IMR-90 (cell line): ENCODE data around the gene RNF4. TPM values are rescaled to one million over a fixed set of nuclear protein-coding genes. Genes with fewer than 3 reads are reported as not detected.

Source experiments
- ATAC-seq: fragments of 200-7000 bp; cut with Tn5 transposase; 2 replicates; pipeline ENCODE4 v1.9.1; 2020; ENCODE audit warnings: low read depth, mild to moderate bottlenecking, moderate library complexity
- BruUV-seq: library from RNA; stranded (reverse); fragments of 400-500 nt; replicated peaks from 2 replicates; lab custom pipeline; 2021; lab: Mats Ljungman, UMichigan
- CTCF ChIA-PET: fragments of 300-600 bp; formaldehyde crosslinking; extraction: SDS; loops from one replicate; lab custom pipeline; 2021; ENCODE audit warnings: antibody characterized with exemption; lab: Yijun Ruan, JAX
- POLR2A ChIA-PET: fragments of 300-600 bp; sonication (Branson Sonifier 250); formaldehyde crosslinking; loops from one replicate; lab custom pipeline; 2022; ENCODE audit warnings: antibody characterized with exemption; ENCODE audit not compliant: unreplicated experiment; lab: Charles Lee
- DNase-seq: peaks from one replicate; pipeline ENCODE4 v3.0.0; 2013
- H2AFZ ChIP-seq: replicated peaks from 2 replicates; pipeline ENCODE3; 2013; ENCODE audit warnings: low read length, mild to moderate bottlenecking; ENCODE audit not compliant: poor library complexity
- H2AK5ac ChIP-seq: 2 replicates; pipeline ENCODE4 v1.6.1; 2013; ENCODE audit warnings: low read depth, low read length, inconsistent platforms
- H2AK9ac ChIP-seq: replicated peaks from 2 replicates; pipeline ENCODE3; 2013; ENCODE audit warnings: mild to moderate bottlenecking, low read depth, low read length, moderate library complexity; ENCODE audit not compliant: poor library complexity
- H2BK120ac ChIP-seq: 2 replicates; pipeline ENCODE4 v1.6.1; 2013; ENCODE audit warnings: low read depth, low read length, inconsistent platforms
- H2BK15ac ChIP-seq: 3 replicates; pipeline ENCODE4 v1.6.1; 2013; ENCODE audit warnings: low read depth, low read length, inconsistent platforms
- H2BK20ac ChIP-seq: 2 replicates; pipeline ENCODE4 v1.6.1; 2013; ENCODE audit warnings: low read depth, mild to moderate bottlenecking, inconsistent platforms, low read length, moderate library complexity
- H2BK5ac ChIP-seq: 2 replicates; pipeline ENCODE4 v1.6.1; 2013; ENCODE audit warnings: mild to moderate bottlenecking, low read depth, low read length, inconsistent platforms; ENCODE audit not compliant: poor library complexity, severe bottlenecking
- H3K14ac ChIP-seq: replicated peaks from 2 replicates; pipeline ENCODE4 v1.6.1; 2013; ENCODE audit warnings: low read depth, low read length, inconsistent platforms
- H3K18ac ChIP-seq: 2 replicates; pipeline ENCODE4 v1.6.1; 2013; ENCODE audit warnings: low read depth, low read length, control low read depth
- H3K23ac ChIP-seq: 2 replicates; pipeline ENCODE4 v1.6.1; 2013; ENCODE audit warnings: low read depth, low read length, inconsistent platforms
- H3K27ac ChIP-seq: 2 replicates; pipeline ENCODE4 v1.5.1; 2013; ENCODE audit warnings: mild to moderate bottlenecking, control low read depth, low read length; ENCODE audit not compliant: insufficient read depth
- H3K27me3 ChIP-seq: 2 replicates; pipeline ENCODE4 v1.6.1; 2013; ENCODE audit warnings: low read length; ENCODE audit not compliant: control insufficient read depth, insufficient read depth
- H3K36me3 ChIP-seq: 2 replicates; pipeline ENCODE4 v1.6.1; 2013; ENCODE audit warnings: low read length, mixed read lengths; ENCODE audit not compliant: control insufficient read depth, insufficient read depth
- H3K4ac ChIP-seq: 2 replicates; pipeline ENCODE4 v1.6.1; 2013; ENCODE audit warnings: low read depth, low read length, inconsistent platforms
- H3K4me1 ChIP-seq: 2 replicates; pipeline ENCODE4 v1.6.1; 2013; ENCODE audit warnings: low read length, mixed read lengths; ENCODE audit not compliant: control insufficient read depth, insufficient read depth
- H3K4me2 ChIP-seq: 2 replicates; pipeline ENCODE4 v1.6.1; 2013; ENCODE audit warnings: low read depth, mild to moderate bottlenecking, control low read depth, low read length, moderate library complexity
- H3K4me3 ChIP-seq: 2 replicates; pipeline ENCODE4 v1.5.1; 2013; ENCODE audit warnings: low read depth, mild to moderate bottlenecking, control low read depth, low read length, moderate library complexity; ENCODE audit not compliant: insufficient read depth
- H3K56ac ChIP-seq: 2 replicates; pipeline ENCODE4 v1.6.1; 2013; ENCODE audit warnings: low read length, inconsistent platforms; ENCODE audit not compliant: insufficient read depth; ENCODE audit errors: extremely low read depth
- H3K79me1 ChIP-seq, 2 experiments: 2 replicates each; pipeline ENCODE4 v1.6.1; 2013; ENCODE audit warnings: low read length in 2 of 2, inconsistent platforms in 1 of 2, low read depth in 1 of 2
- H3K9ac ChIP-seq: 2 replicates; pipeline ENCODE4 v1.6.1; 2013; ENCODE audit warnings: low read depth, low read length, control low read depth
- H3K9me1 ChIP-seq: 2 replicates; pipeline ENCODE4 v1.6.1; 2013; ENCODE audit warnings: low read length, inconsistent platforms; ENCODE audit not compliant: insufficient read depth
- H3K9me3 ChIP-seq: 2 replicates; pipeline ENCODE4 v1.6.1; 2013; ENCODE audit warnings: low read length; ENCODE audit not compliant: control insufficient read depth, insufficient read depth
- H4K20me1 ChIP-seq: 2 replicates; pipeline ENCODE4 v1.6.1; 2013; ENCODE audit warnings: low read length, inconsistent platforms; ENCODE audit not compliant: insufficient read depth
- H4K5ac ChIP-seq: 2 replicates; pipeline ENCODE4 v1.6.1; 2013; ENCODE audit warnings: mild to moderate bottlenecking, low read depth, low read length, control low read depth
- H4K8ac ChIP-seq, 2 experiments: 2 replicates each; pipeline ENCODE4 v1.6.1; 2013; ENCODE audit warnings: low read depth in 2 of 2, low read length in 2 of 2, control low read depth in 1 of 2, inconsistent platforms in 1 of 2
- H4K91ac ChIP-seq: 2 replicates; pipeline ENCODE4 v1.6.1; 2013; ENCODE audit warnings: low read depth, low read length, inconsistent platforms; ENCODE audit not compliant: insufficient read depth
- BHLHE40 ChIP-seq: fragments of 150-350 bp; IDR thresholded peaks from 2 replicates; pipeline ENCODE4 v1.6.1; 2016; ENCODE audit warnings: mild to moderate bottlenecking, low read depth, low read length
- CEBPB ChIP-seq: IDR thresholded peaks from 2 replicates; pipeline ENCODE4 v1.6.1; 2012; ENCODE audit warnings: low read depth, low read length, improper control_type of control experiment
- CHD1 ChIP-seq: IDR thresholded peaks from 2 replicates; pipeline ENCODE4 v1.6.1; 2012; ENCODE audit warnings: low read depth, low read length, improper control_type of control experiment
- FOS ChIP-seq: fragments of 150-350 bp; IDR thresholded peaks from 2 replicates; pipeline ENCODE4 v1.6.1; 2016; ENCODE audit warnings: low read depth, low read length
- MAFK ChIP-seq: IDR thresholded peaks from 2 replicates; pipeline ENCODE4 v1.6.1; 2012; ENCODE audit warnings: low read depth, low read length, improper control_type of control experiment
- MAZ ChIP-seq: IDR thresholded peaks from 2 replicates; pipeline ENCODE4 v1.6.1; 2012; ENCODE audit warnings: low read depth, mild to moderate bottlenecking, low read length, improper control_type of control experiment, moderate library complexity, borderline replicate concordance
- MXI1 ChIP-seq: IDR thresholded peaks from 2 replicates; pipeline ENCODE4 v1.6.1; 2012; ENCODE audit warnings: low read depth, mild to moderate bottlenecking, low read length, moderate library complexity, borderline replicate concordance
- NFE2L2 ChIP-seq: fragments of 150-350 bp; IDR thresholded peaks from 2 replicates; pipeline ENCODE4 v1.6.1; 2016; ENCODE audit warnings: low read depth, mild to moderate bottlenecking, low read length
- POLR2A ChIP-seq: IDR thresholded peaks from 2 replicates; pipeline ENCODE4 v1.6.1; 2012; ENCODE audit warnings: mild to moderate bottlenecking, low read depth, low read length
- RAD21 ChIP-seq: IDR thresholded peaks from 2 replicates; pipeline ENCODE4 v1.6.1; 2012; ENCODE audit warnings: low read length, improper control_type of control experiment
- RCOR1 ChIP-seq: IDR thresholded peaks from 2 replicates; pipeline ENCODE4 v1.6.1; 2012; ENCODE audit warnings: mild to moderate bottlenecking, low read length, improper control_type of control experiment; ENCODE audit not compliant: insufficient replicate concordance
- RFX5 ChIP-seq: IDR thresholded peaks from 2 replicates; pipeline ENCODE4 v1.8.0; 2012; ENCODE audit warnings: low read depth, mild to moderate bottlenecking, low read length, moderate library complexity
- SMC3 ChIP-seq: fragments of 150-350 bp; IDR thresholded peaks from 2 replicates; pipeline ENCODE4 v1.6.1; 2016; ENCODE audit warnings: low read depth, mild to moderate bottlenecking, antibody characterized with exemption, low read length, moderate library complexity
- WGBS, 2 experiments: methylation state at CpG; one replicate each; pipeline versions ENCODE4 v1.1.5 to v1.1.7; 2013; ENCODE audit warnings: missing lambda C conversion rate in 2 of 2; ENCODE audit not compliant: insufficient read length in 1 of 2; ENCODE audit errors: extremely low coverage in 2 of 2; 5-methylcytosine and 5-hydroxymethylcytosine counted together
- dilution Hi-C: fragments of 300-500 bp; cut with HindIII; formaldehyde crosslinking; loops from one replicate; pipeline ENCODE4 v1.14.3; 2018; ENCODE audit warnings: low sequenced_read_pairs; ENCODE audit not compliant: unreplicated experiment
- in situ Hi-C: fragments of 300-500 bp; cut with MboI; formaldehyde crosslinking; loops from 3 replicates; pipeline ENCODE4 v1.14.3; 2019; ENCODE audit warnings: low sequenced_read_pairs, inconsistent platforms, mixed read lengths
- intact Hi-C: fragments of 100-400 bp; cut with micrococcal nuclease; formaldehyde crosslinking; loops from 2 replicates; pipeline ENCODE4 v1.10.0; 2022
- polyA plus RNA-seq, 3 experiments: library from polyadenylated mRNA; depleted of rRNA; stranded (reverse); fragments of >200 nt; gene quantifications; 2 replicates each; pipeline ENCODE4 v1.2.3, GENCODE V29; 2012; ENCODE audit warnings: low replicate concordance in 1 of 3
- total RNA-seq: library from RNA; depleted of rRNA; stranded (reverse); fragments of >200 nt; gene quantifications from 2 replicates; pipeline ENCODE4 v1.2.3, GENCODE V29; 2012
- TF ChIP-seq, protein P1 (sequence below): fragments of 150-350 bp; IDR thresholded peaks from 2 replicates; pipeline ENCODE4 v1.6.1; 2016; ENCODE audit warnings: low read depth, mild to moderate bottlenecking, low read length, moderate library complexity, borderline replicate concordance
- TF ChIP-seq, protein P2 (sequence below): conservative IDR thresholded peaks from 2 replicates; pipeline ENCODE4 v1.5.1; 2012; ENCODE audit warnings: mild to moderate bottlenecking, low read depth, low read length, improper control_type of control experiment

The RNF4 gene
- total and polyA plus RNA-seq, 2 of the 4 experiments (the other 2 are of a cell fraction): 63.8 to 73.8 TPM

DNA sequence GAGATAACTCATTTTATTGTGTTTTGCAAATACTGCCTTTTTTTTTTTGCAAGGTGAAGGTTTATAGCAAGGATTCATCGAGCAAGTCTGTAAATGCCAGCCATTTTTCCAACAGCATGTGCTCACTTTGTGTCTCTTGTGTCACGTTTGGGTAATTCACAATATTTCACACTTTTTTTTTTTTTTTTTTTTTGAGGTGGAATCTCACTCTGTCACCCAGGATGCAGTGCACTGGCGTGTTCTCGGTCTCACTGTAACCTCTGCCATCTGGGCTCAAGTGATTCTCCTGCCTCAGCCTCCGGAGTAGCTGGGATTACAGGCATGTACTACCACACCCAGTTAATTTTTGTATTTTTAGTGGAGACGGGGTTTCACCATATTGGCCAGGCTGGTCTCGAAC lies 1.9 kb downstream of the RNF4 start:
- BruUV-seq: no TSS peak
- peaks cover 16% of the 10 kb centered on the region for H3K36me3 ChIP-seq
- H2BK120ac ChIP-seq: no peak overlapping the region
- 0 out of 2 replicates have a peak, but pooled peaks cover 2% of the 10 kb centered on the region for H3K9me1 ChIP-seq
- no peak for TF ChIP-seq POLR2A
- TF ChIP-seq RAD21: no peak
- TF ChIP-seq, protein P1, sequence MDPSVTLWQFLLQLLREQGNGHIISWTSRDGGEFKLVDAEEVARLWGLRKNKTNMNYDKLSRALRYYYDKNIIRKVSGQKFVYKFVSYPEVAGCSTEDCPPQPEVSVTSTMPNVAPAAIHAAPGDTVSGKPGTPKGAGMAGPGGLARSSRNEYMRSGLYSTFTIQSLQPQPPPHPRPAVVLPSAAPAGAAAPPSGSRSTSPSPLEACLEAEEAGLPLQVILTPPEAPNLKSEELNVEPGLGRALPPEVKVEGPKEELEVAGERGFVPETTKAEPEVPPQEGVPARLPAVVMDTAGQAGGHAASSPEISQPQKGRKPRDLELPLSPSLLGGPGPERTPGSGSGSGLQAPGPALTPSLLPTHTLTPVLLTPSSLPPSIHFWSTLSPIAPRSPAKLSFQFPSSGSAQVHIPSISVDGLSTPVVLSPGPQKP: no peak
- TF ChIP-seq FOS: no peak
- TF ChIP-seq SMC3: no peak
- no peak for TF ChIP-seq NFE2L2
- TF ChIP-seq RFX5: no peak
- no peak for TF ChIP-seq MXI1
- TF ChIP-seq, protein P2, sequence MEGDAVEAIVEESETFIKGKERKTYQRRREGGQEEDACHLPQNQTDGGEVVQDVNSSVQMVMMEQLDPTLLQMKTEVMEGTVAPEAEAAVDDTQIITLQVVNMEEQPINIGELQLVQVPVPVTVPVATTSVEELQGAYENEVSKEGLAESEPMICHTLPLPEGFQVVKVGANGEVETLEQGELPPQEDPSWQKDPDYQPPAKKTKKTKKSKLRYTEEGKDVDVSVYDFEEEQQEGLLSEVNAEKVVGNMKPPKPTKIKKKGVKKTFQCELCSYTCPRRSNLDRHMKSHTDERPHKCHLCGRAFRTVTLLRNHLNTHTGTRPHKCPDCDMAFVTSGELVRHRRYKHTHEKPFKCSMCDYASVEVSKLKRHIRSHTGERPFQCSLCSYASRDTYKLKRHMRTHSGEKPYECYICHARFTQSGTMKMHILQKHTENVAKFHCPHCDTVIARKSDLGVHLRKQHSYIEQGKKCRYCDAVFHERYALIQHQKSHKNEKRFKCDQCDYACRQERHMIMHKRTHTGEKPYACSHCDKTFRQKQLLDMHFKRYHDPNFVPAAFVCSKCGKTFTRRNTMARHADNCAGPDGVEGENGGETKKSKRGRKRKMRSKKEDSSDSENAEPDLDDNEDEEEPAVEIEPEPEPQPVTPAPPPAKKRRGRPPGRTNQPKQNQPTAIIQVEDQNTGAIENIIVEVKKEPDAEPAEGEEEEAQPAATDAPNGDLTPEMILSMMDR: no peak
- TF ChIP-seq CEBPB: no peak
- TF ChIP-seq MAFK: no peak
- TF ChIP-seq RCOR1: no peak
- TF ChIP-seq MAZ: no peak
- TF ChIP-seq CHD1: no peak
- TF ChIP-seq BHLHE40: no peak
- no peak overlapping the region for H3K18ac ChIP-seq
- H2AK5ac ChIP-seq: no peak overlapping the region
- H2AK9ac ChIP-seq: no peak overlapping the region
- H4K8ac ChIP-seq: no peak overlapping the region
- no peak for DNase-seq
- H4K5ac ChIP-seq: no peak overlapping the region
- ChIA-PET CTCF (no interaction called here), POLR2A (no interaction called here)
- H3K4ac ChIP-seq: no peak overlapping the region
- intact Hi-C loops (no loop called here), in situ Hi-C loops (no loop called here), dilution Hi-C loops (no loop called here)
- peaks cover 63% of the 10 kb centered on the region for H4K20me1 ChIP-seq
- H3K4me1 ChIP-seq: no peaks in the 10 kb centered on the region
- ATAC-seq: no peak
- H2AFZ ChIP-seq: no peak overlapping the region
- H3K27me3 ChIP-seq: no peaks in the 10 kb centered on the region
- peak overlapping the region; percentile 87; the same call in 1 of the 2 replicates for H3K4me2 ChIP-seq
- H3K79me1 ChIP-seq: peaks cover 12 to 26% of the 10 kb centered on the region in 2 experiments
- H2BK15ac ChIP-seq: no peak overlapping the region
- H3K4me3 ChIP-seq: no peak overlapping the region
- no CpG with 5 or more reads among the region's 7 CpGs for WGBS, 2 experiments
- H2BK20ac ChIP-seq: no peak overlapping the region
- no peak overlapping the region for H3K56ac ChIP-seq
- H2BK5ac ChIP-seq: no peak overlapping the region
- H3K9me3 ChIP-seq: peaks cover 2% of the 10 kb centered on the region; the same call in 1 of the 2 replicates
- no peak overlapping the region for H3K23ac ChIP-seq
- no peak overlapping the region for H4K91ac ChIP-seq
- H3K9ac ChIP-seq: no peak overlapping the region
- H3K27ac ChIP-seq: no peak overlapping the region
- H3K14ac ChIP-seq: no peak overlapping the region
